Astrocyte (in vitro differentiated cells and primary cell): Measurements from ENCODE around the gene GNL2.

Experiments
- CTCF ChIP-seq: IDR thresholded peaks from 2 replicates; pipeline ENCODE4 v1.5.1; 2011; ENCODE audit warnings: low read depth, mild to moderate bottlenecking, inconsistent platforms, low read length, moderate library complexity; ENCODE audit not compliant: insufficient read depth
- EZH2 ChIP-seq: IDR thresholded peaks from 2 replicates; pipeline ENCODE4 v1.6.1; 2012; ENCODE audit warnings: mild to moderate bottlenecking, low read length, inconsistent platforms; ENCODE audit not compliant: insufficient read depth

DNA sequence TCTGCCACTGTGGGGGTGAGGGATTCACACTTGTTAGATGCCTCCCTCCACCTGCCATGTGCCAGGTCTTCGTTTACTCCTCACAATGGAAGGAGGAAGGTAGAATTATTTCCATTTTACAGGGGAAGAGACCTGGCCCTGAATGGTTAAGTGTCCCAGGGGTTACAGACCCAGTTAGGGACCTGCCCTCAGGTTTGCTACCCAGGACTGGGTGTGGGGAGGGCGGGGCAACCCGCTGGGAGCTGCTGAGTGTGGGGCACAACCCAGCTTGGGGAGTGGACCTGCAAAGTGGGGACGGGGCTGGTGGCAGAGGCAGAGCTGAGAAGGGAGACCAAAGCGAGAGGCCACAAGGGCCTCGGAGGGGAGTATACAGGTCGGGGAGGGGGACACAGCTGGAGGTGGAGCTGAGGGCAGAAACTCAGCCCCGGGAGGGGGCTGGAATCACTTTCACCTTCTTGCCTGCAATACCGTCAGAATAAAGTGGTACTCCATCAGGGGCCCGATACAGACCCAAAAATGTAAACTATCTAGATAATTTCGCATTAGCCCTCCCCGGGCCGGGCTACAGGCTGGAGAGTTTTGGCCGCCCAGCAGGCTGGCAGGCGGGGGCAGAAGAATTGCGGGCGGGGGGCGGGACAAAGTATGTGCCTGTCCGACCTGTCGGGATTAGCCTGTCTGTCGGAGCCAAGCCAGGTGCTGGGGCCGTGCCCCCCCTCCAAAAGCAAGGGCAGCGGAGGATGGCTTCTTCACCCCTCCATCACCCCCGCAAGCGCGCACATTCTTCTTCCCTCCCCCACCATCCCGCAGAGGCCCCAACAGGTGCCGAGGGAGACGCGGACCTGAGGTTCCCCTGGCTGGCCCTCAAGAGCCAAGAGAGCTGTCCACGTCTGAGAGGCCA, 37.6 kb upstream of the GNL2 start:
- no peak for TF ChIP-seq CTCF
- TF ChIP-seq EZH2 = no peak
